Peyer's patch (tissue), 4 donors: ENCODE results near the gene RXRG.

ENCODE experiments used
- CTCF ChIP-seq, 6 experiments: fragments of 450-650 bp in 4 of 6; fragments of 200-600 bp in 2 of 6; sonication (generic) in 1 of 6; IDR thresholded peaks; one replicate each; pipeline ENCODE4 v1.5.1; 2017 to 2019; ENCODE audit warnings: antibody characterized with exemption in 6 of 6, mild to moderate bottlenecking in 3 of 6, moderate library complexity in 1 of 6
- POLR2A ChIP-seq, 2 donors: fragments of 450-650 bp; IDR thresholded peaks; one replicate each; pipeline ENCODE4 v1.5.1; 2017; ENCODE audit warnings: antibody characterized with exemption in 2 of 2, mild to moderate bottlenecking in 2 of 2, moderate library complexity in 2 of 2

GRCh38 chr1:165423136-165423535, 21.8 kb downstream of the RXRG start:
- TF ChIP-seq CTCF (IDR thresholded peaks at IDR 0.05) = no peak
- no peak for TF ChIP-seq POLR2A (IDR thresholded peaks at IDR 0.05)
